GM19035 (cell line): Measurements from ENCODE around the gene DENND2A.

Experiments used
- ATAC-seq: cut with Tn5 transposase; IDR thresholded peaks from one replicate; pipeline ENCODE4 v1.9.1; 2021; ENCODE audit not compliant: unreplicated experiment

Gene DENND2A

DNA sequence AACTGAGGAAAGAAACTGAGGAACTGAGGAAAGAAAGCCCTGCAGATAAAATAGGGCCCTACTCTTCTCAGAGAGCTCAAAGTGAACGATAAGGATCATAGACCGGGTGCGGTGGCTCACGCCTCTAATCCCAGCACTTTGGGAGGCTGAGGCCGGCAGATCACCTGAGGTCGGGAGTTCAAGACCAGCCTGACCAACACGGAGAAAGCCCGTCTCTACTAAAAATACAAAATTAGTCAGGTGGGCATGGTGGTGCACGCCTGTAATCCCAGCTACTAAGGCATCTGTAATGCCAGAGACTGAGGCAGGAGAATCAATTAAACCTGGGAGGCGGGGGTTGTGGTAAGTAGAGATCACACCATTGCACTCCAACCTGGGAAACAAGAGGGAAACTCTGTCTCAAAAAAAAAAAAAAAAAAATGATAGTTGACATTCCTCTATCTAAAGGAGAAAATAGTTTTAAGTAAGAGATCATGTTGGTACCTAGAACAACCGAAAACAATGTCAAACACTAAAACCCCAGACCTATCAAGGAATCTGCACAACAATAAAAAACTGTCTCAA lies 163.8 kb downstream of the DENND2A start:
- ATAC-seq = no peak

- no peak for ATAC-seq
These were observed 164.8 kb downstream of the DENND2A start for GRCh38 chr7:140475747-140476333.
